Measurements from ENCODE around the gene DGAT2.

Gene DGAT2

GRCh38 chr11:75781831-75782230 lies 13.3 kb downstream of the DGAT2 start:
- no peak for DNase-seq (ENCODE audit: low read depth in 1 of 2, low spot score in 1 of 2)
- no peak overlapping the region for H3K27ac ChIP-seq (replicated peaks)
- TF ChIP-seq SPI1 (IDR thresholded peaks at IDR 0.05; ENCODE audit: borderline replicate concordance, low read depth): no peak
- TF ChIP-seq REST (IDR thresholded peaks at IDR 0.05; ENCODE audit: insufficient replicate concordance, low read depth): no peak
- TF ChIP-seq GABPA (IDR thresholded peaks at IDR 0.05; ENCODE audit: low read depth): no peak
- TF ChIP-seq CTCF (IDR thresholded peaks at IDR 0.05; ENCODE audit: insufficient read depth, low read length): no peak
- no peak for TF ChIP-seq POLR2AphosphoS5 (IDR thresholded peaks at IDR 0.05; ENCODE audit: low read depth)
- H3K4me3 ChIP-seq (replicated peaks; ENCODE audit: insufficient read depth, low read length): no peak overlapping the region
- H3K27me3 ChIP-seq (ENCODE audit: insufficient read depth, poor library complexity, severe bottlenecking): no peaks in the 10 kb centered on the region

- H3K4me3 ChIP-seq (replicated peaks; ENCODE audit: insufficient read depth, low read length): no peak overlapping the region
- DNase-seq (ENCODE audit: low read depth in 1 of 2, low spot score in 1 of 2): no peak
- TF ChIP-seq GABPA (IDR thresholded peaks at IDR 0.05; ENCODE audit: low read depth) (no peak), REST (IDR thresholded peaks at IDR 0.05; ENCODE audit: insufficient replicate concordance, low read depth) (no peak), SPI1 (IDR thresholded peaks at IDR 0.05; ENCODE audit: borderline replicate concordance, low read depth) (no peak), POLR2AphosphoS5 (IDR thresholded peaks at IDR 0.05; ENCODE audit: low read depth) (no peak), CTCF (IDR thresholded peaks at IDR 0.05; ENCODE audit: insufficient read depth, low read length) (no peak)
- no peaks in the 10 kb centered on the region for H3K27me3 ChIP-seq (ENCODE audit: insufficient read depth, poor library complexity, severe bottlenecking)
- H3K27ac ChIP-seq (replicated peaks): no peak overlapping the region
Observed at GRCh38 chr11:75782540-75783263, 14.1 kb downstream of the DGAT2 start.

- H3K4me3 ChIP-seq (replicated peaks; ENCODE audit: insufficient read depth, low read length): no peak overlapping the region
- no peak for TF ChIP-seq CTCF (IDR thresholded peaks at IDR 0.05; ENCODE audit: insufficient read depth, low read length)
- no peak for TF ChIP-seq POLR2AphosphoS5 (IDR thresholded peaks at IDR 0.05; ENCODE audit: low read depth)
- TF ChIP-seq SPI1 (IDR thresholded peaks at IDR 0.05; ENCODE audit: borderline replicate concordance, low read depth): no peak
- no peak for TF ChIP-seq REST (IDR thresholded peaks at IDR 0.05; ENCODE audit: insufficient replicate concordance, low read depth)
- TF ChIP-seq GABPA (IDR thresholded peaks at IDR 0.05; ENCODE audit: low read depth): no peak
- no peaks in the 10 kb centered on the region for H3K27me3 ChIP-seq (ENCODE audit: insufficient read depth, poor library complexity, severe bottlenecking)
- DNase-seq (ENCODE audit: low read depth in 1 of 2, low spot score in 1 of 2): no peak
- H3K27ac ChIP-seq (replicated peaks): no peak overlapping the region
Observed at GRCh38 chr11:75783416-75784084, 15.0 kb downstream of the DGAT2 start.

Data from HL-60 (cell line).